Bronchial epithelial cell (primary cell): ENCODE results near the gene DAPP1. TPM values are rescaled to one million over a fixed set of nuclear protein-coding genes. Genes with fewer than 3 reads are reported as not detected.

Source experiments
- DNase-seq: peaks from one replicate; pipeline ENCODE4 v3.0.0-alpha.2; 2010; ENCODE audit warnings: low read depth
- FAIRE-seq: peaks from 2 replicates; lab custom pipeline; 2011; peaks lifted over from hg19 to GRCh38; lab: Jason Lieb, UNC
- H3K27me3 ChIP-seq: 2 replicates; pipeline ENCODE4 v1.5.1; 2011; ENCODE audit warnings: low read length; ENCODE audit not compliant: control insufficient read depth, insufficient read depth
- H3K36me3 ChIP-seq: 2 replicates; pipeline ENCODE4 v1.5.1; 2011; ENCODE audit warnings: low read length; ENCODE audit not compliant: control insufficient read depth, insufficient read depth
- H3K4me3 ChIP-seq: 2 replicates; pipeline ENCODE4 v1.5.1; 2011; ENCODE audit warnings: mild to moderate bottlenecking, low read depth, low read length, control low read depth
- total RNA-seq: library from RNA; depleted of rRNA; stranded (reverse); fragments of >200 nt; gene quantifications from 2 replicates; pipeline ENCODE4 v1.2.1, GENCODE V29; 2014
- TF ChIP-seq, protein P1 (sequence below): IDR thresholded peaks from 2 replicates; pipeline ENCODE4 v1.5.1; 2011; ENCODE audit warnings: mild to moderate bottlenecking, moderate library complexity, low read length, control low read depth, inconsistent platforms; ENCODE audit not compliant: insufficient read depth, severe bottlenecking

Gene DAPP1
- total RNA-seq, 1 donor from 2014 or later, result 31.3 TPM

DNA sequence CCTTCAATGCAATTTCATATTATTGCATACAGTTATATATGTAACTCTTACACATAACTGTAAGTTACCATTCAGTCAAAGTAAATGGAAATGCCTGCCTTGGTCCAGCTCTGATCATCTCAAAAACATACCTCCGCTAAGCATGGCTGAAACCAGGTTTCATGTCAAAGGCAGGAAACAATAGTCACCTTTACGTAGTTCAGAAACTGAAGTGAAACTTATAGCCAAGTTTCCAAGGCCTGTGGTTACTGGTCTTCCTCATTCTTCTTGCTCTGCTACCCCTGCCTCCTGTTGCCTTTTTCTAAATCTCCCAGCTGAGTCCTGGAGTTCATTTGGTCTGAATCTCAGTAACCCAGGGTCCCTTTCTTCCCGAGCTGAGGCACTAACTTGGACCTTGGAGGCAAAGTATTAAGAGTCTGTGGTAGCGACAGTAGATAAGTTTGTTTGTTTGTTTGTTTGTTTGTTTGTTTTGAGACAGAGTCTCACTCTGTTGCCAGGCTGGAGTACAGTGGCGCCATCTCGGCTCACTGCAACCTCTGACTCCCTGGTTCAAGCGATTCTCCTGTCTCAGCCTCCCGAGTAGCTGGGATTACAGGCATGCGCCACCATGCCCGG is 30.8 kb downstream of the DAPP1 start:
- peaks cover 4% of the 10 kb centered on the region for H3K36me3 ChIP-seq
- no peaks in the 10 kb centered on the region for H3K27me3 ChIP-seq
- TF ChIP-seq, protein P1, sequence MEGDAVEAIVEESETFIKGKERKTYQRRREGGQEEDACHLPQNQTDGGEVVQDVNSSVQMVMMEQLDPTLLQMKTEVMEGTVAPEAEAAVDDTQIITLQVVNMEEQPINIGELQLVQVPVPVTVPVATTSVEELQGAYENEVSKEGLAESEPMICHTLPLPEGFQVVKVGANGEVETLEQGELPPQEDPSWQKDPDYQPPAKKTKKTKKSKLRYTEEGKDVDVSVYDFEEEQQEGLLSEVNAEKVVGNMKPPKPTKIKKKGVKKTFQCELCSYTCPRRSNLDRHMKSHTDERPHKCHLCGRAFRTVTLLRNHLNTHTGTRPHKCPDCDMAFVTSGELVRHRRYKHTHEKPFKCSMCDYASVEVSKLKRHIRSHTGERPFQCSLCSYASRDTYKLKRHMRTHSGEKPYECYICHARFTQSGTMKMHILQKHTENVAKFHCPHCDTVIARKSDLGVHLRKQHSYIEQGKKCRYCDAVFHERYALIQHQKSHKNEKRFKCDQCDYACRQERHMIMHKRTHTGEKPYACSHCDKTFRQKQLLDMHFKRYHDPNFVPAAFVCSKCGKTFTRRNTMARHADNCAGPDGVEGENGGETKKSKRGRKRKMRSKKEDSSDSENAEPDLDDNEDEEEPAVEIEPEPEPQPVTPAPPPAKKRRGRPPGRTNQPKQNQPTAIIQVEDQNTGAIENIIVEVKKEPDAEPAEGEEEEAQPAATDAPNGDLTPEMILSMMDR, result no peak
- DNase-seq (no peak), FAIRE-seq (no peak)
- no peak overlapping the region for H3K4me3 ChIP-seq

DNA sequence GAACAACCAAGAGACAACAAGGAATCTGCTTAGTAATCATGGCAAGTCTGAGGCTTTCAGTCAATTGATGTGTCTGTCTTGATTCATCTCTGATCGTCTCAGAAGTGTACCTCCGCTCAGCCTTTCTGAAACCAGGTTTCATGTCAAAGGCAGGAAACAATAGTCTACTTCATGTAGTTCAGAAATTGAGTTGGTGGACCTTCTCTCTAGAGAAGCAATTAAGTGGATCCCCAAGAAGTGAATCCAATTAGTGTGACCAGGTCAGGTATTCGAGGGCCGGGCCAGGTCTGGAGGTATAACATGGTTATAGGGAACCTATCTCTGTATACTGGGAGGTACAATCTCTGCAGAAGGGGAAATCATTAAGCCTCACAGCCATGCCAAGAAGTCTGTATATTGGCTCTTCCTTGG is 32.0 kb downstream of the DAPP1 start:
- peaks cover 4% of the 10 kb centered on the region for H3K36me3 ChIP-seq
- FAIRE-seq, result no peak

DNA sequence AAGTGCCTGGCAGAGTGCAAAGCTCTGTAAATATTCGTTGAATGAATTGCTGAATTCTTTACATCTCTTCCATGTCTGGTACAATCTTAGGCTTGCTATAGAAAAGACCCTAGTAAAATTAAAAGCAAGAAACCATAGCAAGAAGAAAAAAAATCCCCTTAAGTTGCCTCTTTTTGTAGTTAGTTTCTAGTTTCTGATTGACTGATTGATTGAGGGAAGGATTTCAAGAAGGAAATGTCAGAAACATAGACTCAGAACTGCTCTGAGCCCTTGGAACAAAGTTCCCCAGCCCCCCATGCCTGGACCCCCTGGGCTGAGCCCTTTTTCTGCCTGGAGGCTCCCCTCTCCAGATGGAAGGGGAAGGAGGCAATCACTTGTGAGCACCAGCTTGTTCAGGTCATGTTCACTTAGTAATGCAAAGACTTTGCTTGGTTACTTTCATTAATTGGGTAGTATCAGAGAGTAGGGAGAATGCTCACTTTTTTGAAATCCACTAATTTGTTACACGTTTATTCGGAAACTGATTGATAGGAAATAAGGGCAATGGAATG is 35.6 kb downstream of the DAPP1 start:
- peaks cover 3% of the 10 kb centered on the region for H3K36me3 ChIP-seq
- DNase-seq (no peak), FAIRE-seq (no peak)

More for the DNA sequence above, 32.0 kb downstream of the DAPP1 start:
- Histone ChIP-seq H3K27me3 (no peaks in the 10 kb centered on the region), H3K4me3 (no peak overlapping the region)
- DNase-seq, result no peak
- TF ChIP-seq, protein P1, result no peak

DNA sequence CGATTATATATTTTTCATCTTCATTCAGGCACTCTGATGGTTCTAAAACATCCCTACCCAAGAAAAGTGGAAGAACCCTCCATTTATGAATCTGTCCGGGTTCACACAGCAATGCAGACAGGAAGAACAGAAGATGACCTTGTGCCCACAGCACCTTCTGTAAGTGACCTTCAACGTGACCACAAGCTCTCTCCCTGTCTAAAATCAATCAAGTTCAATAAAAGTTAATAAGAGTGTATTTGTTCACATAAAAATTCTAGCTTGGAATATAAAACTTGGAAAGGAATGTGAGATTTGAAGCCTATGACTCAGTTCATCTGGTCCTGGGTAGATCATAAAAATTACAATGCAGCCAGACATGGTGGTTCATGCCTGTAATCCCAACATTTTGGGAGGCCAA is 36.6 kb downstream of the DAPP1 start:
- no peaks in the 10 kb centered on the region for H3K27me3 ChIP-seq
- H3K4me3 ChIP-seq, result no peak overlapping the region
- DNase-seq (no peak), FAIRE-seq (no peak)
- TF ChIP-seq, protein P1, result no peak
- peaks cover 3% of the 10 kb centered on the region for H3K36me3 ChIP-seq

More for the DNA sequence above, 35.6 kb downstream of the DAPP1 start:
- Histone ChIP-seq H3K4me3 (no peak overlapping the region), H3K27me3 (no peaks in the 10 kb centered on the region)
- TF ChIP-seq, protein P1, result no peak

DNA sequence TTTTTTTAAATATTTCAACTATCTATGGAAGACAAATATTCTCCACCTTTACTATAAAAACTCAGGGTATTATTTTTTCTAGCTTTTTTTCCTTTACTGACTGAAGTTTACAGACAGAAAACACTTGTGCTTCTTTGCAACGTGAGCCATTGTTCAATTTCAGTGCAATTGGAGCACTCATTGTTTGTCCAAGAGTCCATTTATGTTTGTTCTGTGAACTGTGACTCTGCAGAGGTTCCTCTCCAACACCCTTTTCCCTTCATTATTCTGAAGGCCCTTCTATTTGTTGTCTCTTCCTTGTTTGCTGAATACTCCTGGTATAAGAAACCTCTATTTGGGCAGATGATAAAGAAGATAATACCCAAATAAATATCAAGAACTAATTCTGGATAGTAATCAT is 37.4 kb downstream of the DAPP1 start:
- TF ChIP-seq, protein P1, result no peak
- Histone ChIP-seq H3K4me3 (no peak overlapping the region), H3K27me3 (no peaks in the 10 kb centered on the region), H3K36me3 (peaks cover 3% of the 10 kb centered on the region)
- no peak for FAIRE-seq
- DNase-seq, result no peak

DNA sequence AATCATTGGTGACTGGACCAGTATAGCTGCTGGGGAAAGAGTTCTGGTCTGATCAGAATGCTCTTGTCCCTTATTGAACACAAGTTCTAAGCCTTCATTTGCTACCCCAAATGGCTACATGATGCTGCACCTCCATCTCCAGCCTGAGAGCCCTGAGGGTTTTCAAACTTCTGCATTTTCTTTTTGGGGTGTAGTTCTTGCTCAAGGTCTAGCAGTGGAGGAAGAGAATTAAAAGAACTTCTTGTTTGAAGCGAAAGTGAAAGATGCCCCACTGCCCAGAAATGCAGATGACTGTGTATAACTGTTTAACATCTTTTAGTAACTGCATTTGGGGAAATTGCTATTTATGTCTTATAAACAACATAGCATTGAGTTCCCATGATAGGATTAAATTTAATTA is 39.1 kb downstream of the DAPP1 start:
- TF ChIP-seq, protein P1, result no peak
- FAIRE-seq (no peak), DNase-seq (no peak)
- no peaks in the 10 kb centered on the region for H3K27me3 ChIP-seq
- H3K36me3 ChIP-seq, result peaks cover 6% of the 10 kb centered on the region
- no peak overlapping the region for H3K4me3 ChIP-seq
